Measurements from ENCODE around the gene ALOX5AP.

The ALOX5AP gene

GRCh38 chr13:30792285-30793000 is 57.1 kb downstream of the ALOX5AP start:
- H3K4me1 Mint-ChIP-seq (ENCODE audit: low read depth in 2 of 2), result peaks cover 22% of the 10 kb centered on the region in 2 donors
- H3K27me3 Mint-ChIP-seq, result no peaks in the 10 kb centered on the region
- no peaks in the 10 kb centered on the region for H3K36me3 Mint-ChIP-seq (ENCODE audit: insufficient read depth)
- no peak overlapping the region for H3K4me3 Mint-ChIP-seq
- ATAC-seq (replicated peaks) (no peak), DNase-seq (no peak)
- H3K9me3 Mint-ChIP-seq, result no peaks in the 10 kb centered on the region
- no peak overlapping the region for H3K27ac Mint-ChIP-seq

DNA sequence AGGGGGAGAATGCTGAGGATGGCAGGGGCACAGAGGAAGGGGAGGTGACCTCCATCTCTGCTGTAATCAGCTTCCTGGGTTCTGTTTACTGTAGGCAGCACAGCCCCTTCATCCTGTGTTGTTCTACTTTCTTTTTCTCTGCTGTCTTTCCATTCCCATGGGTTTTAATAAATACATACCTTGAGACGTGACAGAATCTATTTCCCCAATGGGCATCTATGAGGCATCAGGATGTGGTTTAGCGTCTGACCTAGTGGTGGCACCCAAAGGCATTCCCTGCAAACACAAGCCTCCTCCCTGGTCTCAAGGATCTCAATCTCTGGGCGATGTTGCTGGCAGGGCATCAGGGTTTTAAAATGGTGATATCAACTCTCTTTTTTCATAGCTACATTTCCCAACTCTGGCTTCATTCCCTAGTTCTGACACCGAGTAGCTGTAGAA is 60.8 kb downstream of the ALOX5AP start:
- H3K4me3 Mint-ChIP-seq, result peak overlapping the region; percentile 75 to 79
- DNase-seq, result peak in 1 of 3 experiments; percentile 8
- H3K4me1 Mint-ChIP-seq (ENCODE audit: low read depth in 2 of 2), result peaks cover 19 to 22% of the 10 kb centered on the region in 2 donors
- H3K27ac Mint-ChIP-seq, result peak overlapping the region; percentile 82 to 94
- no peaks in the 10 kb centered on the region for H3K36me3 Mint-ChIP-seq (ENCODE audit: insufficient read depth)
- peak; percentile 73 for ATAC-seq (replicated peaks)
- H3K9me3 Mint-ChIP-seq, result no peaks in the 10 kb centered on the region
- no peaks in the 10 kb centered on the region for H3K27me3 Mint-ChIP-seq

- no peak for ATAC-seq (replicated peaks)
- Mint-ChIP-seq H3K36me3 (ENCODE audit: insufficient read depth) (no peaks in the 10 kb centered on the region), H3K4me3 (peak overlapping the region; percentile 75 to 79), H3K9me3 (no peaks in the 10 kb centered on the region), H3K4me1 (ENCODE audit: low read depth in 2 of 2) (peaks cover 19 to 22% of the 10 kb centered on the region in 2 donors), H3K27ac (peak overlapping the region; percentile 82 to 94), H3K27me3 (no peaks in the 10 kb centered on the region)
- no peak for DNase-seq
Observed at GRCh38 chr13:30796631-30797601, 61.6 kb downstream of the ALOX5AP start.

DNA sequence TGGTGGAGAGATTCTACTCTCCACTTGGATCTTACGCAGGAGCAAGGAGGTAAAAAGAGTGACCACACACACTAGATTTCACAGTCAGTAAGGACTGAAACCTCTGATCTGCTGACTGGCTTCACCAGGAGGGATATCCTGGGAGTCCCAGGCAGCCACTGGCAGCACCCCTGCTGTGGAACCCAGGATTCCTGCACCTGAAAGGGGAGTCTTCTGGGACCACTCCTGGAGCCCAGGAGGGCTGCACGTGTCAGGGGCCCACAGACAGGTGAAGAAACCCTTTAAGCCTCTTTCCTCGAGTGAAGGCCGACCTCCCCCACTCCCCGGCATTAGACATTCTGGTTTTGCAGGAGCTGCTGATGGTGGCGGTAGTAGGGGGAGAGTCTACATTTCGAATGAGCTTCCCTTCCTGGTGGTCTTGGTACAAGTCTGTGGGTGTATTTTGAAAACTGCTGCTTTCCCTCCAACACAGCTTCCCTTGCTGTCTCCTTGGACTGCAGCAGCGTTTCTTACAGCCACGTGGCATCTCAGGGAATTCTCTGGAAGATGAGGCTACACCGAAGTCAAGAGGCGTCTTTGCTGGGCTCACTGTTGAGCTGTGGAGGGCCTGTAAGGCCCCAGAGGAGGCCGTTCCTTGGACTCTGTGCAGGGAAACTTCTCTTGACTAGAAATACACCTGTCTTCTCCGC is 62.6 kb downstream of the ALOX5AP start:
- peak overlapping the region; percentile 10 to 94 for H3K27ac Mint-ChIP-seq

DNA sequence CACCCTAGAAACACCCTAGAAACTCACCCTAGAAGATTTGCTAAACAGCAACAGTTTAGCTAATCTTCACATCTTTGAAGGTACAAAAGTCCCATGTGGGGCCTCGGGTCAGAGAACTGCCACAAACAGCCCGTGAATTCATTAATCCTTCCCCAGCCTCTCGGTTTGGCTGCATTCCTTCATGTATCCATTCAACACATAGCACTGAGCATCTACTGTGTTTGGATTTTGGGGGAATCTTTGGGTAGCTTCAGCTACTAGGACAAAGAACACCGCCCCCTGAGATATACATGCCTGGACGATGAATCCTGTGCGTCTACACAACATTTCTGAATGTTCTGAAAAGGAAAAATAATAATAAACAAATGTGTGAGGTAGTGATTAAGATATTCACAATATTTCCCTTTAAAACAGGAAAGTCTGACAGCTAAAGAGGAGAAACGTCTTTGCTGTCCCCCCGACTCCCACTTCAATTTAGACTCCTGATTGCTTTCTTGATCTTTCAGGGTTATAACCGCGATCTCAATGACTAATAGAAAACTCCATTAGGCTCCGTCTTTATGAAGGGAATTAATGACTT is 63.5 kb downstream of the ALOX5AP start:
- no peak for DNase-seq
- Mint-ChIP-seq H3K27me3 (no peaks in the 10 kb centered on the region), H3K36me3 (ENCODE audit: insufficient read depth) (no peaks in the 10 kb centered on the region), H3K27ac (peak overlapping the region in 1 of 2 donors; percentile 73), H3K4me3 (no peak overlapping the region), H3K4me1 (ENCODE audit: low read depth in 2 of 2) (peaks cover 32% of the 10 kb centered on the region in 2 donors), H3K9me3 (no peaks in the 10 kb centered on the region)
- no peak for ATAC-seq (replicated peaks)

More for the DNA sequence above, 62.6 kb downstream of the ALOX5AP start:
- no peaks in the 10 kb centered on the region for H3K9me3 Mint-ChIP-seq
- DNase-seq (no peak), ATAC-seq (replicated peaks) (no peak)
- H3K27me3 Mint-ChIP-seq, result no peaks in the 10 kb centered on the region
- peaks cover 26% of the 10 kb centered on the region in 2 donors for H3K4me1 Mint-ChIP-seq (ENCODE audit: low read depth in 2 of 2)
- H3K36me3 Mint-ChIP-seq (ENCODE audit: insufficient read depth), result no peaks in the 10 kb centered on the region
- no peak overlapping the region for H3K4me3 Mint-ChIP-seq

DNA sequence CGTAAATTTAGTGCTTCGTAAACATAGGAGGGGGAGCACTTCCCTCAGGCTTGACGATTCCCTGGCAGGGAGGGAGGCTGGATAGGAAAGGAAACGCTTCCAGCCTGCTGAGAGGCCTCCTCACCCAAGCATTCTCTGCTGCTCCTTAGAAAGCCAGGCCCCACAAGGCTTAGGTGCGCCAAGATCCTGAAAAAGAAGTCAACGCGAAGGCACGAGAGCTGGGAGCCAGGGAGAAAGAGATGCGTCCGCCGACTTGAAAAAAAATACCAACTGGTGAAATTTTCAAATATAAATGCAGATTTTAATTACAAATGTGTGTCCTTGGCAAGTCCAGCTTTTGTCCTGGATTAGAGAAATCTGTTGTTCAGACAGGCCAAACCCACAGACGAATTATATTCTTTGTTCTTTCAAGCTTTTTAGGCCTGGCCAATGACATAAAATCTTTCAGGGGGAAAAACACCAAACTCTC is 64.0 kb downstream of the ALOX5AP start:
- H3K27ac Mint-ChIP-seq, result peak overlapping the region in 1 of 2 donors; percentile 73

DNA sequence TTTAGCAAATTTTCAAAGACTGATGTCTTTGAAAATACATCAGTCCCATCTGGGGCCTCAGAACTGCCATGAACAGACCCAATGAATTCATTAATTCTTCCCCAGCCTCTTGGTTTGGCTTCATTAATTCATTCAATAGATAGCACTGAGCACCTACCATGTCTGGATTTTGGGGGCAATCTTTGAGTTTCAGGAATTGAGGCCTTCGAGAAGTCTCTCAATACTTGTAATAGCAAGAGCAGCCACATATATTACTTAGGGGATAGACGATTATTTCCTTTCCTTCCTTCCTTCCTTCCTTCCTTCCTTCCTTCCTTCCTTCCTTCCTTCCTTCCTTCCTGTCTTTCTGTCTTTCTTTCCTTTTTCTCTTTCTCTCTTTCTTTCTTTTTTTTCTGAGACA is 64.8 kb downstream of the ALOX5AP start:
- DNase-seq, result no peak
- Mint-ChIP-seq H3K27me3 (no peaks in the 10 kb centered on the region), H3K4me3 (no peak overlapping the region), H3K36me3 (ENCODE audit: insufficient read depth) (no peaks in the 10 kb centered on the region), H3K4me1 (ENCODE audit: low read depth in 2 of 2) (peaks cover 29 to 32% of the 10 kb centered on the region in 2 donors), H3K9me3 (no peaks in the 10 kb centered on the region), H3K27ac (peak overlapping the region in 1 of 2 donors; percentile 73)
- ATAC-seq (replicated peaks), result no peak

More for the DNA sequence above, 64.0 kb downstream of the ALOX5AP start:
- H3K4me3 Mint-ChIP-seq, result no peak overlapping the region
- no peaks in the 10 kb centered on the region for H3K9me3 Mint-ChIP-seq
- no peaks in the 10 kb centered on the region for H3K27me3 Mint-ChIP-seq
- no peak for ATAC-seq (replicated peaks)
- H3K4me1 Mint-ChIP-seq (ENCODE audit: low read depth in 2 of 2), result peaks cover 32% of the 10 kb centered on the region in 2 donors
- H3K36me3 Mint-ChIP-seq (ENCODE audit: insufficient read depth), result no peaks in the 10 kb centered on the region
- no peak for DNase-seq

- peak overlapping the region; percentile 68 for H3K4me3 Mint-ChIP-seq
- ATAC-seq (replicated peaks) (no peak), DNase-seq (no peak)
- H3K4me1 Mint-ChIP-seq (ENCODE audit: low read depth in 2 of 2), result peaks cover 12 to 18% of the 10 kb centered on the region in 2 donors
- H3K27me3 Mint-ChIP-seq, result no peaks in the 10 kb centered on the region
- peak overlapping the region in 1 of 2 donors; percentile 70 for H3K27ac Mint-ChIP-seq
- H3K9me3 Mint-ChIP-seq, result no peaks in the 10 kb centered on the region
- no peaks in the 10 kb centered on the region for H3K36me3 Mint-ChIP-seq (ENCODE audit: insufficient read depth)
Observed at GRCh38 chr13:30802501-30802900, 67.2 kb downstream of the ALOX5AP start.

GRCh38 chr13:30802953-30803478 is 67.7 kb downstream of the ALOX5AP start:
- Mint-ChIP-seq H3K4me3 (peak overlapping the region; percentile 68), H3K9me3 (no peaks in the 10 kb centered on the region), H3K36me3 (ENCODE audit: insufficient read depth) (no peaks in the 10 kb centered on the region), H3K27me3 (no peaks in the 10 kb centered on the region), H3K4me1 (ENCODE audit: low read depth in 2 of 2) (peaks cover 12 to 18% of the 10 kb centered on the region in 2 donors), H3K27ac (peak overlapping the region in 1 of 2 donors; percentile 70)
- ATAC-seq (replicated peaks) (peak; percentile 98), DNase-seq (peak; percentile 73 to 78 (median 78))

- H3K27me3 Mint-ChIP-seq, result no peaks in the 10 kb centered on the region
- no peak for DNase-seq
- peak overlapping the region in 1 of 2 donors; percentile 70 for H3K27ac Mint-ChIP-seq
- H3K4me3 Mint-ChIP-seq, result peak overlapping the region; percentile 68
- H3K4me1 Mint-ChIP-seq (ENCODE audit: low read depth in 2 of 2), result peaks cover 12 to 18% of the 10 kb centered on the region in 2 donors
- H3K36me3 Mint-ChIP-seq (ENCODE audit: insufficient read depth), result peaks cover 2% of the 10 kb centered on the region
- H3K9me3 Mint-ChIP-seq, result no peaks in the 10 kb centered on the region
- no peak for ATAC-seq (replicated peaks)
Observed at GRCh38 chr13:30803749-30804148, 68.4 kb downstream of the ALOX5AP start.

- Mint-ChIP-seq H3K36me3 (ENCODE audit: insufficient read depth) (peaks cover 2% of the 10 kb centered on the region), H3K4me1 (ENCODE audit: low read depth in 2 of 2) (peaks cover 12 to 18% of the 10 kb centered on the region in 2 donors), H3K27me3 (no peaks in the 10 kb centered on the region), H3K27ac (no peak overlapping the region), H3K9me3 (no peaks in the 10 kb centered on the region), H3K4me3 (no peak overlapping the region)
- ATAC-seq (replicated peaks), result no peak
- DNase-seq, result no peak
Observed at GRCh38 chr13:30804474-30804873, 69.1 kb downstream of the ALOX5AP start.

DNA sequence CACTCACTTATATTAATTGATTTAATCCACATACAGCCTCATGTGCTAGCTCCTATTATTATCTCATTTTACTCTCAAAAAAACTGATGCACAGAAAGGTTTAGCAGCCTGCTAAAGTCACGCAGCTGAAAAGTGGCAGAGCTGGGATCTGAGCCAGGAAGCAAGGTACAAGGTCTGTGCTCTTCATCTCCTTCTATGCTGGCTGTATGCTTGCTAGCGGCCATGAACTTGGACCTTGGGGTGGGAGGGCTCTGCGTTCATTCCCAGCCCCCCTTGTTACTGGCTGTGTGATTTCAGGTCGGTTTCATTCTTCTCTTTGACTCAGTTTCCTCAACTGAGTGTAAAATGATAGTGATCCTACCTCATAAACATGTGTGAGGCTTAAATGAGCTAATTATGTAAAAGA is 69.8 kb downstream of the ALOX5AP start:
- Mint-ChIP-seq H3K27me3 (no peaks in the 10 kb centered on the region), H3K4me3 (no peak overlapping the region), H3K27ac (no peak overlapping the region), H3K9me3 (no peaks in the 10 kb centered on the region), H3K36me3 (ENCODE audit: insufficient read depth) (peaks cover 2% of the 10 kb centered on the region), H3K4me1 (ENCODE audit: low read depth in 2 of 2) (peaks cover 12 to 17% of the 10 kb centered on the region in 2 donors)
- DNase-seq (no peak), ATAC-seq (replicated peaks) (no peak)
